Activated CD8-positive, alpha-beta memory T cell treated with anti-CD3 and anti-CD28 coated beads for 1 hour (primary cell): ENCODE results near the gene VWA8.
"Not testable (repeated sequence)": the region's sequence is repeated elsewhere in the genome, so short reads cannot be mapped to it uniquely, and the experiment has no call there.

Experiments used
- DNase-seq, 2 donors: peaks; one replicate each; pipeline ENCODE4 v3.0.0-alpha.2; 2020; ENCODE audit warnings: low read depth in 1 of 2; ENCODE audit errors: extremely low read depth in 1 of 2

VWA8 gene

GRCh38 chr13:41565216-41565615 is 395.7 kb downstream of the VWA8 start:
- no peak for DNase-seq

- no peak for DNase-seq
Measured at GRCh38 chr13:41563984-41564365, 396.9 kb downstream of the VWA8 start.

- no peak for DNase-seq
Measured at GRCh38 chr13:41563341-41563983, 397.4 kb downstream of the VWA8 start.

GRCh38 chr13:41562541-41563178 is 398.2 kb downstream of the VWA8 start:
- DNase-seq, result no peak

- DNase-seq, result no peak
Measured at GRCh38 chr13:41562083-41562482, 398.8 kb downstream of the VWA8 start.

- no peak for DNase-seq
Measured at GRCh38 chr13:41561170-41561569, 399.7 kb downstream of the VWA8 start.

- DNase-seq, result no peak
Measured at GRCh38 chr13:41558781-41559560, 401.9 kb downstream of the VWA8 start.

GRCh38 chr13:41557719-41558118 is 403.2 kb downstream of the VWA8 start:
- no peak for DNase-seq

- DNase-seq, result no peak
Measured at GRCh38 chr13:41554626-41555386, 406.1 kb downstream of the VWA8 start.

GRCh38 chr13:41554180-41554579 is 406.7 kb downstream of the VWA8 start:
- DNase-seq, result no peak

GRCh38 chr13:41552031-41552430 is 408.9 kb downstream of the VWA8 start:
- no peak for DNase-seq

GRCh38 chr13:41550276-41550675 is 410.6 kb downstream of the VWA8 start:
- DNase-seq, result no peak

- no peak for DNase-seq
Measured at GRCh38 chr13:41549491-41549890, 411.4 kb downstream of the VWA8 start.

GRCh38 chr13:41548910-41549309 is 412.0 kb downstream of the VWA8 start:
- DNase-seq, result no peak

GRCh38 chr13:41548031-41548430 is 412.9 kb downstream of the VWA8 start:
- DNase-seq, result no peak

GRCh38 chr13:41547251-41548000 is 413.5 kb downstream of the VWA8 start:
- no peak for DNase-seq

GRCh38 chr13:41546372-41547190 is 414.3 kb downstream of the VWA8 start:
- no peak for DNase-seq

GRCh38 chr13:41545432-41545707 is 415.5 kb downstream of the VWA8 start:
- no peak for DNase-seq

- no peak for DNase-seq
Measured at GRCh38 chr13:41543664-41544300, 417.1 kb downstream of the VWA8 start.

- DNase-seq, result not testable (repeated sequence)
Measured at GRCh38 chr13:41542799-41543198, 418.1 kb downstream of the VWA8 start.
